ENCODE results near the gene NDUFA1. TPM values are rescaled to one million over a fixed set of nuclear protein-coding genes. Genes with fewer than 3 reads are reported as not detected.
A peak's percentile ranks its signal among the peaks of the same experiment; 100 is the strongest.

Gene NDUFA1
- total and polyA plus RNA-seq, 9 of the 15 experiments (the other 6 are each of a cell fraction or from before 2014, with no cell fraction given) = 162 to 1,285 (median 383) TPM

DNA sequence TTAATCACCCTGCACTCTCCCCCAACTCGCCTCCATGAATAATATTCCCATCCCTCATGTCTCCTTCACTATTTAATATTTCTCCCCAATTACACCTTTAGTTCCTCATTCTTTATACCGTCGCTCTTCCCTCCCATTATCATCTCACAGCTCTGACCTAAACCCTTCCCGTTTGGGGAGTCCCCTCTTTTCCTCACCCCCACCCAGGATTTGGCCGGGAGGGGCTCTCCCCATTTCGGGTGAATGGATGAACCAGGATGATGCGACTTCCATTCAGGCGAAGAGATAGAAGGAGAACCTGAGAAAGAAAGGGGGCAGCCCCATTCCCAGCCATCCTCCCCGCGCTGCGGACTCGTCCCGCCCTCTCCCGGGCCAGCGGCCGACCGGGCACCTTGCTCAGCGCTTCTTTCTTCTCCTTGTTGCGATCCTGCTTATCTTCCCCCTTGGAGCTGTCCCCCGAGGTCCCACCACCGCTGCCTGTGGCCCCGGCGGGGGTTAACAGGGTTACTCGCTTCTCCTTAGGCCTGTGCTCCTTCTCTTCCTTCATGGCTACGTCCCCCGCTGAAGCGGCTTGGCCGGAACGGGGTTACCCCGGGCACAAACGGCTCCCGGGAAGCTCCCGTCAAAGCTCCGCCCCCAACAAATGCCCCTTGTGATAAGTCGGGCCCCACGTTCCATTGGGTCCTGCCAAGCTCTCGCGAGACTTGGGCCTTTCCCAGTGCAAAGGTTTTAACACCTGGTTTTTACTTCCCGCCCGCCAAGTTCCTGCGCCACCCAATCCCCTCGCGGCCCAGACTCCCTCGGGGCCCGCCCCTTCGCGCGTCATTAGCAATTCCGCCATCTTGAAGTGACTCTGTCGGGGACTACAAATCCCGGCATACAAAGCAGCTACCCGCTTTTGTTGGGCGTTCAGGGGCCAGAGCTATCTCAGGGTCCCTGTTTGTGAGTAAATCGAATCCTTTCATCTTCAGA is 19.0 kb upstream of the NDUFA1 start, which contains the start of gene UPF3B (continued):
- TF ChIP-seq PHF8 (IDR thresholded peaks at IDR 0.05; ENCODE audit: borderline replicate concordance, low read length) = peak; percentile 91; the same call in 1 of the 2 replicates
- TF ChIP-seq HDAC1 (IDR thresholded peaks at IDR 0.05) = peak in 1 of 2 experiments; percentile 54; a peak in 1 of 4 replicates
- TF ChIP-seq POLR2G (IDR thresholded peaks at IDR 0.05; ENCODE audit: low read depth, low read length) = peak; percentile 92
- TF ChIP-seq, protein P1, sequence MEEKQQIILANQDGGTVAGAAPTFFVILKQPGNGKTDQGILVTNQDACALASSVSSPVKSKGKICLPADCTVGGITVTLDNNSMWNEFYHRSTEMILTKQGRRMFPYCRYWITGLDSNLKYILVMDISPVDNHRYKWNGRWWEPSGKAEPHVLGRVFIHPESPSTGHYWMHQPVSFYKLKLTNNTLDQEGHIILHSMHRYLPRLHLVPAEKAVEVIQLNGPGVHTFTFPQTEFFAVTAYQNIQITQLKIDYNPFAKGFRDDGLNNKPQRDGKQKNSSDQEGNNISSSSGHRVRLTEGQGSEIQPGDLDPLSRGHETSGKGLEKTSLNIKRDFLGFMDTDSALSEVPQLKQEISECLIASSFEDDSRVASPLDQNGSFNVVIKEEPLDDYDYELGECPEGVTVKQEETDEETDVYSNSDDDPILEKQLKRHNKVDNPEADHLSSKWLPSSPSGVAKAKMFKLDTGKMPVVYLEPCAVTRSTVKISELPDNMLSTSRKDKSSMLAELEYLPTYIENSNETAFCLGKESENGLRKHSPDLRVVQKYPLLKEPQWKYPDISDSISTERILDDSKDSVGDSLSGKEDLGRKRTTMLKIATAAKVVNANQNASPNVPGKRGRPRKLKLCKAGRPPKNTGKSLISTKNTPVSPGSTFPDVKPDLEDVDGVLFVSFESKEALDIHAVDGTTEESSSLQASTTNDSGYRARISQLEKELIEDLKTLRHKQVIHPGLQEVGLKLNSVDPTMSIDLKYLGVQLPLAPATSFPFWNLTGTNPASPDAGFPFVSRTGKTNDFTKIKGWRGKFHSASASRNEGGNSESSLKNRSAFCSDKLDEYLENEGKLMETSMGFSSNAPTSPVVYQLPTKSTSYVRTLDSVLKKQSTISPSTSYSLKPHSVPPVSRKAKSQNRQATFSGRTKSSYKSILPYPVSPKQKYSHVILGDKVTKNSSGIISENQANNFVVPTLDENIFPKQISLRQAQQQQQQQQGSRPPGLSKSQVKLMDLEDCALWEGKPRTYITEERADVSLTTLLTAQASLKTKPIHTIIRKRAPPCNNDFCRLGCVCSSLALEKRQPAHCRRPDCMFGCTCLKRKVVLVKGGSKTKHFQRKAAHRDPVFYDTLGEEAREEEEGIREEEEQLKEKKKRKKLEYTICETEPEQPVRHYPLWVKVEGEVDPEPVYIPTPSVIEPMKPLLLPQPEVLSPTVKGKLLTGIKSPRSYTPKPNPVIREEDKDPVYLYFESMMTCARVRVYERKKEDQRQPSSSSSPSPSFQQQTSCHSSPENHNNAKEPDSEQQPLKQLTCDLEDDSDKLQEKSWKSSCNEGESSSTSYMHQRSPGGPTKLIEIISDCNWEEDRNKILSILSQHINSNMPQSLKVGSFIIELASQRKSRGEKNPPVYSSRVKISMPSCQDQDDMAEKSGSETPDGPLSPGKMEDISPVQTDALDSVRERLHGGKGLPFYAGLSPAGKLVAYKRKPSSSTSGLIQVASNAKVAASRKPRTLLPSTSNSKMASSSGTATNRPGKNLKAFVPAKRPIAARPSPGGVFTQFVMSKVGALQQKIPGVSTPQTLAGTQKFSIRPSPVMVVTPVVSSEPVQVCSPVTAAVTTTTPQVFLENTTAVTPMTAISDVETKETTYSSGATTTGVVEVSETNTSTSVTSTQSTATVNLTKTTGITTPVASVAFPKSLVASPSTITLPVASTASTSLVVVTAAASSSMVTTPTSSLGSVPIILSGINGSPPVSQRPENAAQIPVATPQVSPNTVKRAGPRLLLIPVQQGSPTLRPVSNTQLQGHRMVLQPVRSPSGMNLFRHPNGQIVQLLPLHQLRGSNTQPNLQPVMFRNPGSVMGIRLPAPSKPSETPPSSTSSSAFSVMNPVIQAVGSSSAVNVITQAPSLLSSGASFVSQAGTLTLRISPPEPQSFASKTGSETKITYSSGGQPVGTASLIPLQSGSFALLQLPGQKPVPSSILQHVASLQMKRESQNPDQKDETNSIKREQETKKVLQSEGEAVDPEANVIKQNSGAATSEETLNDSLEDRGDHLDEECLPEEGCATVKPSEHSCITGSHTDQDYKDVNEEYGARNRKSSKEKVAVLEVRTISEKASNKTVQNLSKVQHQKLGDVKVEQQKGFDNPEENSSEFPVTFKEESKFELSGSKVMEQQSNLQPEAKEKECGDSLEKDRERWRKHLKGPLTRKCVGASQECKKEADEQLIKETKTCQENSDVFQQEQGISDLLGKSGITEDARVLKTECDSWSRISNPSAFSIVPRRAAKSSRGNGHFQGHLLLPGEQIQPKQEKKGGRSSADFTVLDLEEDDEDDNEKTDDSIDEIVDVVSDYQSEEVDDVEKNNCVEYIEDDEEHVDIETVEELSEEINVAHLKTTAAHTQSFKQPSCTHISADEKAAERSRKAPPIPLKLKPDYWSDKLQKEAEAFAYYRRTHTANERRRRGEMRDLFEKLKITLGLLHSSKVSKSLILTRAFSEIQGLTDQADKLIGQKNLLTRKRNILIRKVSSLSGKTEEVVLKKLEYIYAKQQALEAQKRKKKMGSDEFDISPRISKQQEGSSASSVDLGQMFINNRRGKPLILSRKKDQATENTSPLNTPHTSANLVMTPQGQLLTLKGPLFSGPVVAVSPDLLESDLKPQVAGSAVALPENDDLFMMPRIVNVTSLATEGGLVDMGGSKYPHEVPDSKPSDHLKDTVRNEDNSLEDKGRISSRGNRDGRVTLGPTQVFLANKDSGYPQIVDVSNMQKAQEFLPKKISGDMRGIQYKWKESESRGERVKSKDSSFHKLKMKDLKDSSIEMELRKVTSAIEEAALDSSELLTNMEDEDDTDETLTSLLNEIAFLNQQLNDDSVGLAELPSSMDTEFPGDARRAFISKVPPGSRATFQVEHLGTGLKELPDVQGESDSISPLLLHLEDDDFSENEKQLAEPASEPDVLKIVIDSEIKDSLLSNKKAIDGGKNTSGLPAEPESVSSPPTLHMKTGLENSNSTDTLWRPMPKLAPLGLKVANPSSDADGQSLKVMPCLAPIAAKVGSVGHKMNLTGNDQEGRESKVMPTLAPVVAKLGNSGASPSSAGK (IDR thresholded peaks at IDR 0.05) = no peak; the same call in 1 of the 2 replicates
- no peak for TF ChIP-seq MTA2 (IDR thresholded peaks at IDR 0.05; ENCODE audit: low read depth)
- TF ChIP-seq RBFOX2 (IDR thresholded peaks at IDR 0.05; ENCODE audit: low read depth, low read length) = peak; percentile 88
- TF ChIP-seq CCAR2 (IDR thresholded peaks at IDR 0.05; ENCODE audit: low read depth, low read length) = no peak
- TF ChIP-seq ZNF165 (CRISPR knock-in tag; IDR thresholded peaks at IDR 0.05; ENCODE audit: borderline replicate concordance) = no peak
- no peak for TF ChIP-seq ZNF76 (CRISPR knock-in tag; IDR thresholded peaks at IDR 0.05; ENCODE audit: borderline replicate concordance)
- no peak for TF ChIP-seq NUFIP1 (IDR thresholded peaks at IDR 0.05; ENCODE audit: partially characterized antibody)
- peak; percentile 68; the same call in 1 of the 2 replicates for TF ChIP-seq CBX1 (IDR thresholded peaks at IDR 0.05; ENCODE audit: low read depth)
- TF ChIP-seq MEIS2 (IDR thresholded peaks at IDR 0.05; ENCODE audit: partially characterized antibody) = no peak
- TF ChIP-seq ZNF23 (CRISPR knock-in tag; IDR thresholded peaks at IDR 0.05) = no peak
- peak; percentile 47; the same call in 1 of the 2 replicates for TF ChIP-seq GABPB1 (CRISPR knock-in tag; IDR thresholded peaks at IDR 0.05)
- TF ChIP-seq MAZ (CRISPR knock-in tag; conservative IDR thresholded peaks at IDR 0.05 in 1 of 2, IDR thresholded peaks at IDR 0.05 in 1 of 2) = peak in 1 of 2 experiments; percentile 47; a peak in 1 of 4 replicates
- no peak for TF ChIP-seq STAT5A (IDR thresholded peaks at IDR 0.05; ENCODE audit: borderline replicate concordance, low read length)

Measured in K562 (cell line).